IPS-18a (cell line): ENCODE results near the gene MAP3K6.

ENCODE experiments used
- H3K27ac ChIP-seq: one replicate; pipeline ENCODE4 v1.5.1; 2013; ENCODE audit warnings: low read length
- H3K27me3 ChIP-seq: one replicate; pipeline ENCODE4 v1.6.1; 2013; ENCODE audit warnings: mild to moderate bottlenecking, low read length; ENCODE audit not compliant: control insufficient read depth, insufficient read depth
- H3K36me3 ChIP-seq: one replicate; pipeline ENCODE4 v1.6.1; 2013; ENCODE audit warnings: low read depth, low read length; ENCODE audit not compliant: control insufficient read depth
- H3K4me1 ChIP-seq: one replicate; pipeline ENCODE4 v1.6.1; 2013; ENCODE audit warnings: low read depth, low read length; ENCODE audit not compliant: control insufficient read depth
- H3K4me3 ChIP-seq: one replicate; pipeline ENCODE4 v1.5.1; 2013; ENCODE audit warnings: low read length
- H3K9ac ChIP-seq: one replicate; pipeline ENCODE4 v1.6.1; 2013; ENCODE audit warnings: mild to moderate bottlenecking, low read length, moderate library complexity
- H3K9me3 ChIP-seq: one replicate; pipeline ENCODE4 v1.6.1; 2013; ENCODE audit warnings: low read depth, low read length; ENCODE audit not compliant: control insufficient read depth

Gene MAP3K6

GRCh38 chr1:27357281-27358037, 9.3 kb downstream of the MAP3K6 start:
- no peak overlapping the region for H3K4me3 ChIP-seq
- peaks cover 4% of the 10 kb centered on the region for H3K4me1 ChIP-seq
- H3K9me3 ChIP-seq = no peaks in the 10 kb centered on the region
- no peak overlapping the region for H3K9ac ChIP-seq
- H3K27me3 ChIP-seq = peaks cover 48% of the 10 kb centered on the region
- no peaks in the 10 kb centered on the region for H3K36me3 ChIP-seq
- H3K27ac ChIP-seq = no peak overlapping the region

- H3K4me1 ChIP-seq = peaks cover 5% of the 10 kb centered on the region
- peaks cover 43% of the 10 kb centered on the region for H3K27me3 ChIP-seq
- no peaks in the 10 kb centered on the region for H3K36me3 ChIP-seq
- H3K9me3 ChIP-seq = no peaks in the 10 kb centered on the region
- H3K27ac ChIP-seq = no peak overlapping the region
- H3K4me3 ChIP-seq = no peak overlapping the region
- H3K9ac ChIP-seq = no peak overlapping the region
These were observed 10.0 kb downstream of the MAP3K6 start for GRCh38 chr1:27356619-27357280.

- Histone ChIP-seq H3K4me3 (no peak overlapping the region), H3K9me3 (no peaks in the 10 kb centered on the region), H3K4me1 (peaks cover 9% of the 10 kb centered on the region), H3K36me3 (no peaks in the 10 kb centered on the region), H3K27ac (no peak overlapping the region), H3K27me3 (peaks cover 38% of the 10 kb centered on the region), H3K9ac (no peak overlapping the region)
These were observed 10.5 kb downstream of the MAP3K6 start for GRCh38 chr1:27356277-27356618.

GRCh38 chr1:27355683-27356082, 11.1 kb downstream of the MAP3K6 start:
- Histone ChIP-seq H3K9ac (no peak overlapping the region), H3K4me1 (peaks cover 9% of the 10 kb centered on the region), H3K9me3 (no peaks in the 10 kb centered on the region), H3K4me3 (no peak overlapping the region), H3K27me3 (peaks cover 34% of the 10 kb centered on the region), H3K27ac (no peak overlapping the region), H3K36me3 (no peaks in the 10 kb centered on the region)

GRCh38 chr1:27353629-27354028, 13.1 kb downstream of the MAP3K6 start:
- Histone ChIP-seq H3K9ac (no peak overlapping the region), H3K4me1 (peaks cover 5% of the 10 kb centered on the region), H3K36me3 (no peaks in the 10 kb centered on the region), H3K4me3 (no peak overlapping the region), H3K27ac (no peak overlapping the region), H3K9me3 (no peaks in the 10 kb centered on the region), H3K27me3 (peaks cover 23% of the 10 kb centered on the region)

- H3K4me1 ChIP-seq = peaks cover 5% of the 10 kb centered on the region
- peaks cover 18% of the 10 kb centered on the region for H3K27me3 ChIP-seq
- no peaks in the 10 kb centered on the region for H3K9me3 ChIP-seq
- no peak overlapping the region for H3K4me3 ChIP-seq
- H3K9ac ChIP-seq = no peak overlapping the region
- no peak overlapping the region for H3K27ac ChIP-seq
- no peaks in the 10 kb centered on the region for H3K36me3 ChIP-seq
These were observed 13.6 kb downstream of the MAP3K6 start for GRCh38 chr1:27353166-27353565.

GRCh38 chr1:27351541-27352107, 15.1 kb downstream of the MAP3K6 start:
- no peak overlapping the region for H3K27ac ChIP-seq
- H3K4me1 ChIP-seq = peaks cover 5% of the 10 kb centered on the region
- H3K4me3 ChIP-seq = peak overlapping the region; percentile 52
- H3K27me3 ChIP-seq = peaks cover 12% of the 10 kb centered on the region
- no peaks in the 10 kb centered on the region for H3K36me3 ChIP-seq
- H3K9me3 ChIP-seq = no peaks in the 10 kb centered on the region
- H3K9ac ChIP-seq = peak overlapping the region; percentile 24

- Histone ChIP-seq H3K9ac (peak overlapping the region; percentile 26), H3K4me3 (peak overlapping the region; percentile 52), H3K27ac (no peak overlapping the region)
These were observed 15.9 kb downstream of the MAP3K6 start for GRCh38 chr1:27350663-27351540.

GRCh38 chr1:27349784-27350662, 16.7 kb downstream of the MAP3K6 start:
- H3K36me3 ChIP-seq = no peaks in the 10 kb centered on the region
- H3K9ac ChIP-seq = peak overlapping the region; percentile 26
- peak overlapping the region; percentile 52 for H3K4me3 ChIP-seq
- no peaks in the 10 kb centered on the region for H3K9me3 ChIP-seq
- peaks cover 12% of the 10 kb centered on the region for H3K27me3 ChIP-seq
- H3K4me1 ChIP-seq = peaks cover 5% of the 10 kb centered on the region
- H3K27ac ChIP-seq = no peak overlapping the region

More at GRCh38 chr1:27350663-27351540, 15.9 kb downstream of the MAP3K6 start:
- peaks cover 5% of the 10 kb centered on the region for H3K4me1 ChIP-seq
- H3K9me3 ChIP-seq = no peaks in the 10 kb centered on the region
- peaks cover 12% of the 10 kb centered on the region for H3K27me3 ChIP-seq
- no peaks in the 10 kb centered on the region for H3K36me3 ChIP-seq

GRCh38 chr1:27348861-27349783, 17.6 kb downstream of the MAP3K6 start:
- Histone ChIP-seq H3K27me3 (peaks cover 12% of the 10 kb centered on the region), H3K27ac (no peak overlapping the region), H3K9ac (peak overlapping the region; percentile 27), H3K4me1 (peaks cover 5% of the 10 kb centered on the region), H3K9me3 (no peaks in the 10 kb centered on the region), H3K4me3 (peak overlapping the region; percentile 52), H3K36me3 (no peaks in the 10 kb centered on the region)
